Dendritic cell treated with granulocyte-macrophage colony-stimulating factor and Interleukin-4, amounts not matched to agents 40 ng/mL and 50 ng/mL, for 4 days (primary cell): ENCODE results near the gene KLK1.
"Not testable (repeated sequence)": the region's sequence is repeated elsewhere in the genome, so short reads cannot be mapped to it uniquely, and the experiment has no call there.

Experiments
- H3K27ac Mint-ChIP-seq: one replicate; pipeline ENCODE4 v1.8.0; 2022; ENCODE audit warnings: mild to moderate bottlenecking, mixed read lengths
- H3K27me3 Mint-ChIP-seq: one replicate; pipeline ENCODE4 v1.8.0; 2022; ENCODE audit warnings: mild to moderate bottlenecking, mixed read lengths
- H3K36me3 Mint-ChIP-seq: one replicate; pipeline ENCODE4 v1.8.0; 2022; ENCODE audit warnings: low read depth, mixed read lengths
- H3K4me1 Mint-ChIP-seq: one replicate; pipeline ENCODE4 v1.8.0; 2022; ENCODE audit warnings: low read depth, mixed read lengths
- H3K4me3 Mint-ChIP-seq: one replicate; pipeline ENCODE4 v1.8.0; 2022; ENCODE audit warnings: mild to moderate bottlenecking, moderate library complexity, mixed read lengths
- H3K9me3 Mint-ChIP-seq: one replicate; pipeline ENCODE4 v1.8.0; 2022; ENCODE audit warnings: mixed read lengths
- intact Hi-C: fragments of 100-400 bp; cut with micrococcal nuclease; formaldehyde crosslinking; loops from one replicate; pipeline ENCODE4 v1.15.0; 2022

Gene KLK1

GRCh38 chr19:50796128-50796633, 27.4 kb downstream of the KLK1 start:
- no peaks in the 10 kb centered on the region for H3K9me3 Mint-ChIP-seq
- intact Hi-C loops, result no loop called here
- no peak overlapping the region for H3K4me3 Mint-ChIP-seq
- H3K4me1 Mint-ChIP-seq, result no peaks in the 10 kb centered on the region
- no peak overlapping the region for H3K27ac Mint-ChIP-seq
- H3K27me3 Mint-ChIP-seq, result peaks cover 2% of the 10 kb centered on the region
- peaks cover 44% of the 10 kb centered on the region for H3K36me3 Mint-ChIP-seq

- Mint-ChIP-seq H3K27ac (no peak overlapping the region), H3K4me1 (no peaks in the 10 kb centered on the region), H3K36me3 (peaks cover 39% of the 10 kb centered on the region), H3K9me3 (no peaks in the 10 kb centered on the region), H3K4me3 (no peak overlapping the region), H3K27me3 (peaks cover 2% of the 10 kb centered on the region)
- intact Hi-C loops, result no loop called here
Measured at GRCh38 chr19:50795664-50796073, 27.9 kb downstream of the KLK1 start.

DNA sequence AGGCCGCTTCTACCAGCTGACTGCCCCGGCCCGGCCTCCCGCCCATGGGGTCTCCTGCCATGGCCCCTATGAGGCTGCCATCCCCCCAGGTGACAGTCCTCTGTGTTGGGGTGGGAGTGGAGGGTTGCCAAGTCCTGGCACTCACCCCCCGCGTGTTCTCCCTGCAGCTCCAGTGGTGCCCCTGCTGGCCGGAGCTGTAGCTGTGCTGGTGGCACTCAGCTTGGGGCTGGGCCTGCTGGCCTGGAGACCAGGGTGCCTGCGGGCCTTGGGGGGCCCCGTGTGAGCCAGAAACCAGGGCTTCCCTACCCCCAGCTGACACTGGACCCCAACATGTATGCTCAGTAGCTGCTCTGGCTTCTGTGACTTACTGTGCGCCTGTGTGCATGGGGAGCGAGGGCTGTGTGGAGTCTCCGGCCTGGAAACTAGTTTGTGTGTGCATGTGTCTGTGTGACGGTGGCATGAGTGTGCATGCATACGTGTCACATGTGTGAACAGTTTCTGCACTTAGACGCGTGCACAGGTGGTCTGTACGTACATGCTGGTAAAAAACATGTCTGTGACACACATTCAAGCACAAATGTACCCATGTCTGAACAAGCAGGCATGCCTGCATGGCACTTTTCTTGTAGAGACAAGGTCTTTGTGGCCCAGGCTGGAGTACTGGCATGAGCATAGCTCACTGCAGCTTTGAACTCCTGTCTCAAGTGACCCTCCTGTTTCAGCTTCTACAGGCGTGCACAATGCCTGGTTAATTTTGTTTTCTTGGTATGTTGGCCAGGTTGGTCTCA, 28.5 kb downstream of the KLK1 start:
- Mint-ChIP-seq H3K27me3 (peaks cover 2% of the 10 kb centered on the region), H3K4me3 (no peak overlapping the region), H3K9me3 (no peaks in the 10 kb centered on the region), H3K4me1 (no peaks in the 10 kb centered on the region), H3K27ac (no peak overlapping the region), H3K36me3 (peaks cover 34% of the 10 kb centered on the region)
- intact Hi-C loops, result no loop called here

DNA sequence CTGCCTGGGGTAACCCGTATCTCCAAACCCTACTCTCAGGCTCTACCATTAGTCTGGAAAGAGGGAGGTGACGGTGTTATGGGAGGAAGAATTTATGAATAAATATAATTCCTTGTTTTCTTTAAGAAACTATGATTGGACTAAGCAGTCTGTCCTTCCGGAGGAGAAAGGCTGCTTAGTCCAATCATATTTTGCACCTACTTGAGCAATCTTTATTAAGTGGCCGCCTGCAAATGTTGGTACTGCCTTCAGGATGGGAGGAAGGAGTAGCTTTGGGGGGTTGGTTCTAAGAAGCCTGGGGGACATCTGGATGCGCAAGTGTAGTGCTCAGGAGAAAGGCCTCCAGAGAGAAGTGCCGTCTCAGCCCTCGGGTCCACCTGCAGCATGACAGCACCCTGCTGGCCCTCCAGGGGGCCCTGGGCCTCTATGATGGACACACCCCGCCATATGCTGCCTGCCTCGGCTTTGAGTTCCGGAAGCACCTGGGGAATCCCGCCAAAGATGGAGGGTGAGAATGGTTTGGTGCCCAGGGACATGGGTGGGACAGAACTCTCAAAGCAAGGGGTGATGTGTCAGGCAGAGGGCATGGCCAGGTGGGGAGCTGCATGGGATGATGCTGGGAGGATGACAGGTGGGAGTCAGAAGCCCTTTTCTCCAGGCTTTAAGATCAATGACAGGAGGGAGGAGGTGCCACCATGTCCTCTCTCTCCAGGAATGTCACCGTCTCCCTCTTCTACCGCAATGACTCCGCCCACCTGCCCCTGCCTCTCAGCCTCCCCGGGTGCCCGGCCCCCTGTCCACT, 29.3 kb downstream of the KLK1 start:
- no peaks in the 10 kb centered on the region for H3K4me1 Mint-ChIP-seq
- H3K27me3 Mint-ChIP-seq, result peaks cover 2% of the 10 kb centered on the region
- H3K36me3 Mint-ChIP-seq, result peaks cover 26% of the 10 kb centered on the region
- intact Hi-C loops, result no loop called here
- H3K4me3 Mint-ChIP-seq, result no peak overlapping the region
- no peak overlapping the region for H3K27ac Mint-ChIP-seq
- H3K9me3 Mint-ChIP-seq, result no peaks in the 10 kb centered on the region

- H3K36me3 Mint-ChIP-seq, result peaks cover 19% of the 10 kb centered on the region
- no peak overlapping the region for H3K4me3 Mint-ChIP-seq
- intact Hi-C loops, result no loop called here
- no peaks in the 10 kb centered on the region for H3K9me3 Mint-ChIP-seq
- H3K4me1 Mint-ChIP-seq, result no peaks in the 10 kb centered on the region
- H3K27me3 Mint-ChIP-seq, result peaks cover 2% of the 10 kb centered on the region
- H3K27ac Mint-ChIP-seq, result no peak overlapping the region
Measured at GRCh38 chr19:50793558-50794065, 30.0 kb downstream of the KLK1 start.

DNA sequence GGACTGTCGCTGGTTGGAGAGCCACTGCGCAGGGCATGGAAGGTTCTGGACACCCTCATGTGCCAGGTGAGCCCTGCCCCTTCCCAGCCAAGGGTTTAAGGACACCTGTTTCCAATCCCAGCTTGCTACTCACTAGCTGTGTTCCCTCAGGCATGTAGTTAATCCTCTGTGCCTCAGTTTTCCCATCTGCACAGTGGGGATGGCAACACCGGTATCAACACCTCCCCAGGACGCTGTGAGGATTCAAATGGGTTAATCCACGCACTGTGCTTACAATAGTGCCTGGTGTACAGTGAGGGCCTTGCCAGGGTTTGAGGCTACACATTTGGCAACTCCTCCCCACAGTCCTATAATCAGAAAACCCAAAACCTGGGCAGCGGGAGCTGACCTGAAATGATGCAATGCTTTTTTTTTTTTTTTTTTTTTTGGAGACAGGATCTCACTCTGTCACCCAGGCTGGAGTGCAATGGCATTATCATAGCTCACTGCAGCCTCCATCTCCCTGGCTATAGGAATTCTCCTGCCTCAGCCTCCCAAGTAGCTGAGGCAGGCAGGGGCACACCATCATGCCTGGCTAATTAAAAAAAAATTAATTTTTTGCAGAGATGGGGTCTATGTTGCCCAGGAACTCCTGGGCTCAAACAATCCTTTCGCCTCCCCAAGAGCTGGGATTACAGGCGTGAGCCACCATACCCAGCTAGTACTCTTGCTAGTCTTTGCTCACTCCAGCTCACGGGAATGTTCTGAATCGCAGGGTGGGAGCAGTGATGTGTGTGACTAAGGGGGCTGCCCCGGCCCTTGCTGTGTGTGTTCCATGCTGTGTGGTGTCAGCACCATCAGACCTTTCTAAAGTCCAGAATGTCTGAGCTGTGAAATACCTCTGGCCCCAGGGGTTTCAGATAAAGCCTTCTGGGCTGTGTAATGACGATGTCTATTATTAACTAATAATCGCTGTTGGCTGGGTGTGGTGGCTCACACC, 31.0 kb downstream of the KLK1 start:
- Mint-ChIP-seq H3K27ac (no peak overlapping the region), H3K4me1 (no peaks in the 10 kb centered on the region), H3K36me3 (peaks cover 9% of the 10 kb centered on the region), H3K4me3 (no peak overlapping the region), H3K9me3 (no peaks in the 10 kb centered on the region), H3K27me3 (peaks cover 2% of the 10 kb centered on the region)
- intact Hi-C loops, result no loop called here

- H3K36me3 Mint-ChIP-seq, result peaks cover under 1% of the 10 kb centered on the region
- intact Hi-C loops, result no loop called here
- H3K27me3 Mint-ChIP-seq, result peaks cover 2% of the 10 kb centered on the region
- no peaks in the 10 kb centered on the region for H3K4me1 Mint-ChIP-seq
- H3K4me3 Mint-ChIP-seq, result no peak overlapping the region
- no peak overlapping the region for H3K27ac Mint-ChIP-seq
- no peaks in the 10 kb centered on the region for H3K9me3 Mint-ChIP-seq
Measured at GRCh38 chr19:50791594-50792271, 31.9 kb downstream of the KLK1 start.

GRCh38 chr19:50790922-50791467, 32.6 kb downstream of the KLK1 start:
- Mint-ChIP-seq H3K27me3 (peaks cover 2% of the 10 kb centered on the region), H3K36me3 (no peaks in the 10 kb centered on the region), H3K4me3 (no peak overlapping the region), H3K9me3 (no peaks in the 10 kb centered on the region), H3K4me1 (no peaks in the 10 kb centered on the region), H3K27ac (no peak overlapping the region)
- intact Hi-C loops, result no loop called here

- intact Hi-C loops, result no loop called here
- no peak within 1 kb of the TSS for H3K27ac Mint-ChIP-seq
- H3K27me3 Mint-ChIP-seq, result peaks cover 3% of the 10 kb centered on the region
- H3K9me3 Mint-ChIP-seq, result no peaks in the 10 kb centered on the region
- H3K4me1 Mint-ChIP-seq, result no peaks in the 10 kb centered on the region
- no peaks in the 10 kb centered on the region for H3K36me3 Mint-ChIP-seq
- no peak within 1 kb of the TSS for H3K4me3 Mint-ChIP-seq
Measured at GRCh38 chr19:50790396-50790795, 33.2 kb downstream of the KLK1 start, which contains the start of gene ACP4. Gene ACP4 (plus strand): TSS chr19:50790415. CDS start chr19:50790415, 0 bp downstream.

GRCh38 chr19:50785329-50785728, 38.3 kb downstream of the KLK1 start:
- Mint-ChIP-seq H3K4me1 (no peaks in the 10 kb centered on the region), H3K27ac (no peak overlapping the region), H3K4me3 (no peak overlapping the region), H3K9me3 (no peaks in the 10 kb centered on the region), H3K36me3 (no peaks in the 10 kb centered on the region), H3K27me3 (peaks cover 33% of the 10 kb centered on the region)
- intact Hi-C loops, result no loop called here

DNA sequence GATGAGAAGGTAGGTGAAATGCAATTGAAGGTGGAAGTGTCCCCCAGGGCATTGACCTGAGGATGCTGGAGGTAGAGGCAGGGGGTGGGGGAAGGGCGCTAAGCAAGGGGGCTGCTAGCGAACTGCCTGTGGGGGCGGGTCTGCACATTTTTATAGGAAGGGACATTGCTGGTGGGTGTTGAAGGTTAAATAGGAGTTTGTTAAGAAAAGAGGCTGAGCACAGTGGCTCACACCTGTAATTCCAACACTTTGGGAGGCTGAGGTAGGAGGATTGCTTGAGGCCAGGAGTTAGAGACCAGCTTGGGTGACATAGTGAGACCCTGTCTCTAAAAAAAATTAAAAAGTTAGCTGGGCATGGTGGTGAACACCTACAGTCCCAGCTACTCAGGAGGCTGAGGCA, 38.9 kb downstream of the KLK1 start:
- no peaks in the 10 kb centered on the region for H3K36me3 Mint-ChIP-seq
- peaks cover 39% of the 10 kb centered on the region for H3K27me3 Mint-ChIP-seq
- intact Hi-C loops, result no loop called here
- H3K27ac Mint-ChIP-seq, result no peak overlapping the region
- no peaks in the 10 kb centered on the region for H3K4me1 Mint-ChIP-seq
- no peaks in the 10 kb centered on the region for H3K9me3 Mint-ChIP-seq
- H3K4me3 Mint-ChIP-seq, result no peak overlapping the region

DNA sequence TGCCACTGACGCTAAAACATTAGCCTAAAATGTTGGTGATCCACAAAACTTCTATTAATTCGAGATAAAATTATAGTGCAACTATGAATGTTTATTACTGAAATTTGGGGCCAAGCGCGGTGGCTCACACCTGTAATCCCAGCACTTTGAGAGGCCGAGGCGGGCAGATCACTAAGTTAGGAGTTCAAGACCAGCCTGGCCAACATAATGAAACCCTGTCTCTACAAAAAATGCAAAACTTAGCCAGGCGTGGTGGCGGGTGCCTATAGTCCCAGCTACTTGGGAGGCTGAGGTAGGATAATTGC, 39.8 kb downstream of the KLK1 start:
- intact Hi-C loops, result loop anchor here (1.0 kb wide), 3 partner anchors 78 to 246 kb away; no protein-coding TSS in a partner anchor
- not testable (repeated sequence) for H3K9me3 Mint-ChIP-seq, H3K4me3 Mint-ChIP-seq, H3K36me3 Mint-ChIP-seq, H3K4me1 Mint-ChIP-seq, H3K27ac Mint-ChIP-seq
- H3K27me3 Mint-ChIP-seq, result peaks cover 48% of the 10 kb centered on the region
